ENCODE results near the gene ZBTB7B. TPM values are rescaled to one million over a fixed set of nuclear protein-coding genes. Genes with fewer than 3 reads are reported as not detected.

ZBTB7B gene
- total RNA-seq, 1 donor from 2014 or later: 89.5 TPM

DNA sequence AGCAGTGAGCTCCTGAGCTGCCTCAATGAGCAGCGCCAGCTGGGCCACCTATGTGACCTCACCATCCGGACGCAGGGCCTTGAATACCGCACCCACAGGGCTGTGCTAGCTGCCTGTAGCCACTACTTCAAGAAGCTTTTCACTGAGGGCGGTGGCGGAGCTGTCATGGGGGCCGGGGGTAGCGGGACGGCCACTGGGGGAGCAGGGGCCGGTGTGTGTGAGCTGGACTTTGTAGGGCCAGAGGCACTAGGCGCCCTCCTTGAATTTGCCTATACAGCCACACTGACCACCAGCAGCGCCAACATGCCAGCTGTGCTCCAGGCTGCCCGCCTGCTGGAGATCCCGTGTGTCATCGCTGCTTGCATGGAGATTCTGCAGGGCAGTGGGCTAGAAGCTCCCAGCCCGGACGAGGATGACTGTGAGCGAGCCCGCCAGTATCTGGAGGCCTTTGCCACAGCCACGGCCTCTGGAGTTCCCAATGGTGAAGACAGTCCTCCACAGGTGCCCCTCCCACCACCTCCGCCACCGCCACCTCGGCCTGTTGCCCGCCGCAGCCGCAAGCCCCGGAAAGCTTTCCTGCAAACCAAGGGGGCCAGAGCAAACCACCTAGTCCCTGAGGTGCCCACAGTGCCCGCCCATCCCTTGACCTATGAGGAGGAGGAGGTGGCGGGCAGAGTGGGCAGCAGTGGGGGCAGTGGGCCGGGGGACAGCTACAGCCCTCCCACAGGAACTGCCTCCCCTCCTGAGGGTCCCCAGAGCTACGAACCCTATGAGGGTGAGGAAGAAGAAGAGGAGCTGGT, 12.3 kb downstream of the ZBTB7B start:
- DNase-seq (ENCODE audit: low spot score) (no peak), ATAC-seq (no peak)

DNA sequence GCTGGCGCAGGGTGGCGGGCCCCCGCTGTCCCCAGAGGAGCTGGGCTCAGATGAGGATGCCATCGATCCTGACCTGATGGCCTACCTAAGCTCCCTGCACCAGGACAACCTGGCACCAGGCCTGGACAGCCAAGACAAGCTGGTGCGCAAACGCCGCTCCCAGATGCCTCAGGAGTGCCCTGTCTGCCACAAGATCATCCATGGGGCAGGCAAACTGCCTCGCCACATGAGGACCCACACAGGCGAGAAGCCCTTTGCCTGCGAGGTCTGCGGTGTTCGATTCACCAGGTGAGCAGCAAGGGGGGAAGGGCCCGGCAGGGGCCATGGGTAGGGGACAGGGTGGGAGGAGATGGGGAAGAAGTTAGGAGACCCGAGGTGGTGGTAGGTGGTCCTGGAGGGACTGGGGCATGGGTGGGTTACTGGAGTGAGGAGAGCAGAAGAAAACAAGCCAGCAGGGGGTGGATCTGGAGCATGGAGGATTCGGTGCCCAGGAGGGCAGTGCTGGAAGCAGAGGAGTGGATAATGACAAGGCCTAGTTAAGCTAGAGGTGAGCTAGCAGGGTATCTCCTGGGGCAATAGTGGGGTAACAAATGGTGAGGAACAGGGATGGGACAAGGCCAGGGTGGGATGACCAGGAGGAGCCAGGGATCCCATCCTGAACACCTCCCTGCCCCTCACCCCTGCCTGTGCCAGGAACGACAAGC, 13.1 kb downstream of the ZBTB7B start:
- DNase-seq (ENCODE audit: low spot score) (peak; percentile 55), ATAC-seq (no peak)

DNA sequence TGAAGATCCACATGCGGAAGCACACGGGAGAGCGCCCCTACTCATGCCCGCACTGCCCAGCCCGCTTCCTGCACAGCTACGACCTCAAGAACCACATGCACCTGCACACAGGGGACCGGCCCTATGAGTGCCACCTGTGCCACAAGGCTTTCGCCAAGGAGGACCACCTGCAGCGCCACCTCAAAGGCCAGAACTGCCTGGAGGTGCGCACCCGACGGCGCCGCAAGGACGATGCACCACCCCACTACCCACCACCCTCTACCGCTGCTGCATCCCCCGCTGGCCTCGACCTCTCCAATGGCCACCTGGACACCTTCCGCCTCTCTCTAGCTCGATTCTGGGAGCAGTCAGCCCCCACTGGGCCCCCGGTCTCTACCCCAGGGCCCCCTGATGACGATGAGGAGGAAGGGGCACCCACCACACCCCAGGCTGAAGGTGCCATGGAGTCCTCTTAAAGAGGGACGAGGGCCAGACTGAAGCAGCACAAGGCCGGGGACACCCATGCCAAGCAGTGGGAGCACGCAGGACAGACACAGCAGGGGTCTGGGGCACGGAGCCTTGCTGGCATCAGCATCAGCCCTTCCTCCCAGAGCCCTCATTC, 13.7 kb downstream of the ZBTB7B start:
- ATAC-seq: no peak

DNA sequence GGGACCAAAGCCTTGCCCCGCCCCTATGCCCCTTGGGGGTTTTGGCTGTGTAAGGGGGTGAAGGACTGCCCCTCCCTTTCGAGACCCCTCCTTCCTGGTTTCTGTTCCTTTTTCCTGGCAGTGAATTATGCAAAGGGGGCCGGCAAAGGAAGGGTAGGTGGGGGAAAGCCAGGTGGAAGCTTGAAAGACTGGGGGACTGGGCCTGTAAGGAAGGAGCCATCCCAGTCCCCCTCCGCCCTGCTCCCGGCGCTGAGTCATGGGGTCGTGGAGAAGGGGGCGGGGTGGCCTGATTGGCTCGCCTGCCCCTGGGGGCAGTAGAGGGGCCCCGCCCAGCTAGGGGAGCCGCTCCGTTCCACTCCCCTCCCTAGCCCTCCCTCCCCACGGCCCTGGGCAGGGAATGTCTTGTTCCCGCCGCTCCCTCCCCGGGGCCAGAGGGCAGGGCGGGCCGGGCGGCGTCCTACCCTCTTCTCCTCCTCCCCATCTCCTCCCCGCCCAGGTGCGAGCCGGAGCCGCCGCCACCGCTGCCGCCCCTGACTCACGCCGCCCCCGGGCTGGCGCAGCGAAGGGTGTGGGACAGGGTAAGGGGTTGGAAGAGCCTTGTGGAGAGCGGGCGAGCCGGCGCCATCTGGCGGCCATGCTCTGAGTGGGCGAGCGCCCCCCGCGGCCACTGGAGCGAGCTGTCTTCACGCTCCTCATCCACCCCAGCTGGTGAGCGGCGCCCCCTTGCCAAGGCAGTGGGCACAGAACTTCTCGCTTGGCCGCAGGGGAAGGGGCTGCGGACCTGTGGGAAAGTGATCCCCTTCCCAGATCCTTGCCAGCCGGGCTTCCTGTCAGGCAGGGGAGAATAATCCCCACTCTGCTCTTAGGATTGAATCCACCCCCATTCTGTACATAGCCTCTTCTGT, 14.7 kb downstream of the ZBTB7B start:
- DNase-seq (ENCODE audit: low spot score) (peak; percentile 86), ATAC-seq (peak; percentile 82)

More for the DNA sequence above, 13.7 kb downstream of the ZBTB7B start:
- peak; percentile 55 for DNase-seq (ENCODE audit: low spot score)

DNA sequence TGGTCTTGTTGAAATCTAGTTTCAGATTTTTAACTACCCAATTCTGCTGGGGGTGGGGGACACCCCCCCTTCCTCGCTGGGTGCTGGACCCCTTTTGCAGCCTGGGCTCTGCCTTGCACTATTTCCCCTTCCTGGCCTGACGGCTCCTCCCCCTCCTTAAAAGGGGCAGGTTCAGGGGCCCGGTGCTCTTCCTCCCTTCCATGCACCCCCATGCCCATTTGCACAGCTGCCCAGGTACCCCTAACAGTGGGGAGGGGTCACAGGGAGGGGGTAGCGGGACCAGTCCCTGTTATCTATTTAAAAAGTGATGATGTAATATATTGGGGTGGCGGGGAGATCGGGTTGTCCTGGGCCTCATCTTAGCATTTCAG, 15.3 kb downstream of the ZBTB7B start:
- ATAC-seq: no peak
- DNase-seq (ENCODE audit: low spot score): no peak

DNA sequence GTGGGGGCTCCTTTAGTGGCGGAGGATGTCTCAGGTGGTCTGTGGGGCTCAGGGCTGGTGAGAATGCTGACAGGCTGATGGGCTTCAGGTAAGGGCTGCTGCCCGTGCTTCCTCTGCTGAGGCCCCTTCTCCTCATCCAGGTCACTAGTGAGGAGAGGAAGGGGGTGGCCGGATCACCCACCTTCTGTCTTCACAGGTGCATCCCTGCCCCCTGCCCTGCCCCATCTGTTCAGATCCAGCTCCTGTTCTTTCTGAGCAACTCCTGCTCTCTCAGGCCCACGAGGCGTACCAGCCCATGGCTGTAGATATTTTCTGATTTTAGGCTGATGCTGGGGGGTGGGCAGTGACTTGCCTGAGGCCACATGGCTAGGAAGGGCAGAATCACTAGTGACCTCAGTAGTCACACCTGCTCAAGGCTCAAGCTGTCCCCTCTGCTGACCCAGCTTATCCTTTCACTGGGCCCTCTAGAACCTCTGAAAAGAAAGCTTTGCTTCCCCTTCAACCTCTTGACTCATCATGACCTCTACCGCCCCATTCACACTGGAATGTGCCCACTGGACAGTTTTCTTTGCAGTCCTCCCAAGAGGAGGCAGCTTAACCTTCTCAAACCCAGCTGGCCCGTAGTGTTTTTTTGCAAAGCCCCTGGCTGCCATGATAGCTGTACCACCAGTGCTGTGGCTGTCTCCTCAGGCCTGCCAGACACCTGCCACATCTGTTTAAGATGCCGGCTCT, 16.2 kb downstream of the ZBTB7B start:
- ATAC-seq (no peak), DNase-seq (ENCODE audit: low spot score) (no peak)

DNA sequence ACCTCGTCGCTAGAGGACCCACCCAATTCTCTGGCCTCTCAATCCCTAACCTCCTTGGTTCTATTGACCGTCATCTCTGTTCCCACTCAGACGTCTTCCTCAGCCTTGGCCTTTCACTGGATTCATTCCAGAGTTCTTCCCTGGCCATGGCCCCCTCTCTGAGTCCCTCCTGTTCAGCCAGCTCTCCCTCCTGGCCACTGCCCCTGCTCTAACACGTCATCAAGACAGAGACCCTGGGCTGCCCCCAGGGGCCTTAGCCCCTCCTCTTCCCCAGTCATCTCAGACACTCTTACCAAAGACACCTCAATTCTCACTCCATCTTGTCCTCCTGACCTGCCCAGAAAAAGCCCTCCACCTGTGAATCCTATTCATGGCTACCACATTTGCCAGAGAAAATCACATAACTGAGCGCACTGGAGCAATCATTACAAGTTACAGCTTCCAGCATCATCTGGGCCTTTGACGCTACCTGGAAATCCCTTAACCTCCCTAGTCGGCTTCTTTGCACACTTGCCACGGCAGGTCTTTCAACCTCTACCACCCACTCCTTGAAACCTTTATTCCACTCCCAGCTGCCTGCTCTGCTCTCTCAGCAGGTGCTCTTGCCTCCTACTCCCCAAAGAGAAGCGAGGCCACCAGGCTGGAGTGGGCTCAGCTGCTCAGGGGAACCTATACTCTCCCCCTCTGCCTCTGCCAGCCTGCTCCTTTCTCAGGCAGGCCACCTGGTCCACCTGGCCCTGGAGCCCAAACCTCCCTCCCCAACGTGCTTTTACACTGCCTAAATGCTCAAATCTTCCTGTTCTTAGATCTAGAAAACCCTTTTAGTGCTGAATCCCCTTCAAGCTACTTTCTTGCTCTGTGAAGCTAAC, 17.0 kb downstream of the ZBTB7B start:
- ATAC-seq (no peak), DNase-seq (ENCODE audit: low spot score) (no peak)

DNA sequence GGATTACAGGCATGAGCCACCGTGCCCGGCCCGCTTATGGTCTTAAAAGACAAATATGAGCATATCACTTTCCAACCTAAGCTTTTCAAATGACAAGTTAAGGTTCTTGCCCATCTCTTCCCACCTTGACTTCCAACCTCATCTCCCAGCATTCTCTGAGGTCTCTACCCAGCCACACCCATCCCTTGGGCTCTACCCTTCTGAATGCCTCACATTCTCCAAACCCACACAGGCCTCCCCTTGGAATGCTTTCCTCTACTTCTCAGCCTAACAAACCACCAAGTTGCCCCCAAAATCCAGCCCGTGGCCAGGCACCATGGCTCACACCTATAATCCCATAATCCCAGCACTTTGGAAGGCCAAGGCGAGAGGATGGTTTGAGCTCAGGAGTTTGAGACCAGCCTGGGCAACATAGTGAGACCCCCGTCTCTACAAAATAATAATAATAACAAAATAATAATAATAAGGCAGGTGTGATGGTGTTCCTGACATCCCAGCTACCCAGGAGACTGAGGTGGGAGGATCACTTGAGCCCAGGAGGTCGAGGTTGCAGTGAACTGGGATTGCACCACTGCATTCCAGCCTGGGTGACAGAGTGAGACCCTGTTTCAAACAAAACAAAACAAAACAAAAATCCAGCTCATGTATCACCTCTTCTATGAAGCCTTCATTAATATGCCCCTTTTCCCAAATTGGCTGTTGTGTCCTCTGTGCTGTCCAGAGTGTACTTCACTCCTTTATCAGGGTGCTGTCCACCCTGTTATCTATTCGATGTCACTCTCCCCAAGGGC, 19.7 kb downstream of the ZBTB7B start:
- ATAC-seq (no peak), DNase-seq (ENCODE audit: low spot score) (no peak)

DNA sequence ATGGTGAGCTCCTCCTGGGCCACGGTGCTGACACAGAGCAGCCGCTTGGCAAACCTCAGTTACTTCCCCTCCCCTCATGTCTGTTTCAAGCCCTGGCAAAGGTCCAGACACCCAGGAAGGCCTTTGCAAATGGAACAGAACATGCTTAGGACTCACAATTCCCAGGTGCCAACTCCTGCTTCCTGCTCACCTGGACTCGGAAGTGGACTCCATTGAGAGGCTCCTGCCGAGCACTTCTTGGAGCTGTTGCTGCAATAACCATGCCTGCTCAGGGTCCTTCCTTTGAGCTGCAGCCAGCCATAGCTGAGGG, 20.3 kb downstream of the ZBTB7B start:
- DNase-seq (ENCODE audit: low spot score): no peak
- ATAC-seq: peak; percentile 35

DNA sequence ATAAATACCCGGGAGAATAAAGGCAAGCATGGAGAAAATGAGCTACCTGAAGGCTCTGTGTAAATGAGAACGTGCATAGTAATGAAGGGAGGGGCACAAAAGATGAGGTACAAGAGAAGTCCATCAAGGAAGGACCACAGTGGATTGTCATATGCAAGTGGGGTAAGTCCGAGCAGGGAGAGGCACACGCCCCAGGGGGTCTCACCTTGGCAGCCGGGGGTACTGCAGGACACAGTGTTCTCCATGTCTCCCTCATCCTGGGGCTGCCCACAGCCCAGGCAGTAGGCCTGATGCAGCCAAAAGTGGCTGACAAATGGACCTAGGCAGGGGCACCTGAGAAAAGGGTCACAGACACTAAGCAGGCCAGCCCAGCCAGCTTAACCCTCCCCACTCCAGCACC, 21.0 kb downstream of the ZBTB7B start:
- DNase-seq (ENCODE audit: low spot score) (no peak), ATAC-seq (no peak)

DNA sequence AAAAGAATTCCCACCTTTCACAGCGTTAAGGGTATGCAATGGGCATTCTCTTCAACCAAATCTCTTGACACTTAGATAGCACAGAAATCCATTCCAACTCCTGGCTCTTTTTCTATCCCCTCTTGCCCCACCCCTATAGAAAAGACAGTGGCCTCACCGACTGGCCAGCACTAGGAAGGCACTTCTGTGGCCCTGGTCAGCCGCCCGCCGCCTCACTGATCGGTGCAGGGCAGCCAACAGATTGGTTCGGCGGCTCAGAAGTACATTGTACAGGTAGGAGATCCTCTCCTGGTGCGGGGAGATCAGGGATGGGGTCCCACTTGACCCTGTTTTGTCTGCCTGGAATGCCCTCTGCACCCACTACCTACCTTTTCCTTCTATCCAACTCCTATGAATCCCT, 21.7 kb downstream of the ZBTB7B start:
- ATAC-seq (no peak), DNase-seq (ENCODE audit: low spot score) (no peak)

DNA sequence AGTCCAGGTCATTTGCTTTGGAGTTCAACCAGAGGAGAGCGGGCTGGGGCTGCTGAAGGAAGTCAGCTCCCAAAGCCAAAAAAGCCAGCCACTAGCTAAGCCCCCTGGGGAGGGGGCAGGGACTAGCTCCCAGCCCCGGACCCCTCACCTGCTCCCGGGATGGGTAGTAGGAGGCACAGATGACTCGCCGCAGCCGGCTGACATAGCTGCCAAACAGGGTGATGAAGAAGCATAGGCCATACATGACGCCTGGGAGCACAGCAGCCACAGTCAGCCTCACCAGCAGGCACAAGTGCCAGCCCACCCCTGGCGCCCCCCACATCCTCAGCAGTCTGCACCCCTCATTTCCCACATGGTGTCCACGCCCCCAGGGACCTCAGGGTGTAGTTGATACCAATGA, 23.6 kb downstream of the ZBTB7B start:
- no peak for ATAC-seq
- DNase-seq (ENCODE audit: low spot score): no peak

DNA sequence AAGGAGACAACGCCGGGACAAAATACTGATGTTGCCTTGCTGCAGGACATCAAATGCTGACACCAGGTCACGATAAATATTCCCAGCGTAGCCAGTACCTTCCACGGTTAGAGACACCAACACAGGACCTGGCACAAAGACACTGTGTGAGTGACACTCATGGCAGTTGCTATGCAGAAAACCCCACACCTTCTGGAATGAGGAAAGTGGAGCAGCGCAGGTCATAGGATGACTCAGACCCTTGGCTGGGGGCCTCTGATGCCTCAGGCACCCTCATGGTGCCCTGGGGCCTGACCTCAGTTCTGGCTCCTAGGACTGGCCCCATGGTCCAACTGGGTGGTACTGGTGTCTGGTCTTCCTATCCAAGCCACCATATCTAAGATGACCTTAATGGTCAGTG, 24.0 kb downstream of the ZBTB7B start:
- DNase-seq (ENCODE audit: low spot score): no peak
- ATAC-seq: no peak

DNA sequence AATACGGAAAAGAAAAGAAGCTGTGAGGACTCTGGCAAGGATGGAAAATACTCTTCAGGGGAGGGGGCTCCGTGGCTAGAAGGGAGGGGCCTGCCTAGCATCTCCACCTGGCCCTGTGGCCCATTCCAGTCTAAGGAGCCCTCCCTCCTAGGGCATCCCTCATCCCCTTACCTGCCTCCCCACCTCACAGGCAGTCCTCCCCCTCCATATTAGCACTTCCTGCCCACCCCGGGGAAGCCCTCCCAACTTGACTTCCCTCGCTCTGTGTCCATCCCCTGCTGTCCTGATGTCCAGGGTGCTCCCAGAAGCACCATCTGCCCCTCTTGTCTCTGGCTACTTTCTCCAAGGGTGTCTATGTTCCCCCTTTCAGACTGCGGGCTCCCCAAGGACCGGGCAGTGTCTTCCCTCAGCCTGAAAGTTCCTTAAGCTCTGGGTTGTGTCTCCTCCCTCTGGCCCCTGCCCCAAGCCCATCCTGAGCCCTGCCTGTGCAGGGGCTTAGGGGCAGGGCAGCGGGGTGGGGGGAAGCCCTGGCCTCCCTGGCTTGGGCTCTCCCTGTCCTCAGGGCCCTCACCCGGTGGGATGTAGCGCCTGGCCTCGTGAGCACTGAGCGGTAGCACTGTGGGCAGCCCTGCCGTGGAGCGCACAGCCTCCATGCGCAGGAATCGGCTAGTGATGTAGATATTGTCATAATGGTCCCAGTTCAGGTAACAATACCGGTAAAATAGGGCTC, 27.1 kb downstream of the ZBTB7B start:
- no peak for DNase-seq (ENCODE audit: low spot score)
- ATAC-seq: no peak

DNA sequence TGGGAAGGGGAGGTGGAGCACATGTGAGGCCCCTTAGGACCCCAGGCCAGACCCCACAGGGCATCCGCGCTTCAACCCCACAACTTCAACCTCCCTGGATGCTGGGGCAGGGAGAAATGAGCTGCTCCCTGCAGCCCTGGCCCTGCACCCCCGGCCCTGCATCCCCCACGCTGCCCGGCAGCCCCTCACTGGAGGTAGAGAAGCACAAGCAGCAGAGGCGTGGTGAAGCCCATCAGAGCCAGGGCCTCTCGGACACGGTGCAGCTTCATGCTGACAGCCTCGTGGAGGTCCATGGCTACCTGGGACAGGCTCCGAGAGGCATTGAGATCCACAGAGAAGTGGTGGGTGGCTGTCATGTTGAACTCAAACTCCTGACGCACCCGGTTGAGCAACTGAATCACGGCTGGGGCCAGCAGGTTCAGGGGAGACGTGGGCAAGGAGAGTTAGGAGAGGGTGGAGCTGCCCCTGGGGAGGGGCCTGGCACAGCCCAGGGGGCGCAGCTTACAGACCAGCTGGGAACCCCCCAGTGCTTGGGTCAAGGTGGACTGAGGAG, 27.7 kb downstream of the ZBTB7B start:
- no peak for ATAC-seq

DNA sequence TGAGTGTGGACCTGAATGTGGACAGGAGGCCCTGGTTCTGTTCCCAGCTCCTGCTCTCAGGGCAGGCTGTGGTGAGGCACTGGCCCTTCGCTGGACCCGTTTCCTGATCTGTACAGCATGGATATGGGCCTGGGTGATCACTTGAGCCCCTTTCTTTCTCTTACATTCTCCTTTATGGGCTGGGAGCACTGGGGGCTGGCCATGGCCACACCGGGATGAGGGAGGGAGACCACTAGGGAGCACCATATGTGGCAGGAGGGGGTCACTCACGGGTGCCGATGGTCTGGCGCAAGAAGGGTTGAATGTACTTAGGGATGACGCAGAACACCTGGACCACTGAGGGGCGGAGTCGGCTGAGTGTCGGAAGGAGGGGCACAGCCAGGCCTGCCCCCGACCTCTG, 28.3 kb downstream of the ZBTB7B start:
- ATAC-seq (no peak), DNase-seq (ENCODE audit: low spot score) (no peak)

More for the DNA sequence above, 27.7 kb downstream of the ZBTB7B start:
- no peak for DNase-seq (ENCODE audit: low spot score)

DNA sequence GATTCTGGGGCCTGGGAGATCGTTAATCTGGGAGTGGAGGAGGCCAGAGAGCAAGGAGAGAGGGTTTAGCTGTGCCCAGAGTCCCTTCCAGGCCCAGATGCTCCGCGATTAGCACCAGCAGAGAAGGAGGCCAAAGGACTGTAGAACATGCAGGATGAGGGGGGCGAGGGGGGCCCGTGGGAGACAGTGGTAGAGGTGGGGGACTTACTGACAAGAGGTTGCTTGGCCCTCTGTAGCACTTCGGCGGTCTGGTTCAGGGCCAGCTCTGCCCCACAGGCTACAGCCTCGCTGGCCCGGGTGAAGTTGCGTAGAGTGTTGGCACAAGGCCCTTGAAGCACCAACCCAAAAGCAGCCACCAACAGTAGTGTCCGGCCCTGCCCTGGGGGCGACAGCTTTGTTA, 30.3 kb downstream of the ZBTB7B start:
- DNase-seq (ENCODE audit: low spot score) (no peak), ATAC-seq (no peak)

DNA sequence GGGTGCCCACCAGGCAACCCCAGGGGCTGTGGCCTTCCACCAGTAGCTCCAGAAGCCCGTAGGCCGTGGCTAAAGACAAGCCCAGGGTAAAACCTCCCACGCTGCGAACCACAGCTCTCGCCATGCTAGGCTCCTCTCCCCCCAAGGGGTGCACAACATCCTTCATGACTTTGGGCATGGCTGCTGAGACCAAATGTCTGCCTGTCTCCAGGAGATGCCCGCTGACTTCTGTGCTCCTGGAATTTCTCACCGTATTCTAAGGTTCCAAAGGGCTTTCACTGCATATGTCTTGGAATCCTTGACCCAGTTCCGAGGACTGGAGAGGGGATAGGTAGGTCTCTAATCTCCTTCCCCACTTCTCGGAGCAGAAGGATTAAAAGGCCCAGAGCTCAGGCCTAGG, 30.9 kb downstream of the ZBTB7B start, which contains the start of the genes DCST1 and DCST2:
Gene DCST1 (plus strand): TSS at position 301 of the 400 bp plus-strand sequence. CDS start 213 bp downstream, outside the sequence.
Gene DCST2 (minus strand): TSS at position 258 of the 400 bp plus-strand sequence. CDS start 80 bp downstream, at position 178.
- ATAC-seq (no peak), DNase-seq (ENCODE audit: low spot score) (no peak)
